Trophoblast cell (in vitro differentiated cells and primary cell): ENCODE data around the gene DDIT4L.
"Not testable (repeated sequence)": the region's sequence is repeated elsewhere in the genome, so short reads cannot be mapped to it uniquely, and the experiment has no call there.

ENCODE experiments used
- DNase-seq, 2 donors: peaks; one replicate each; pipeline ENCODE4 v3.0.0-alpha.2; 2016
- H2AFZ ChIP-seq: 2 replicates; pipeline ENCODE4 v1.6.1; 2013; ENCODE audit warnings: low read length, moderate library complexity, mild to moderate bottlenecking; ENCODE audit not compliant: insufficient read depth, poor library complexity
- H2AK5ac ChIP-seq: 2 replicates; pipeline ENCODE4 v1.6.1; 2013; ENCODE audit warnings: mild to moderate bottlenecking, low read length
- H2BK120ac ChIP-seq: 2 replicates; pipeline ENCODE4 v1.6.1; 2013; ENCODE audit warnings: low read length, mild to moderate bottlenecking, moderate library complexity; ENCODE audit not compliant: insufficient read depth, poor library complexity
- H2BK12ac ChIP-seq: 2 replicates; pipeline ENCODE4 v1.6.1; 2013; ENCODE audit warnings: mild to moderate bottlenecking, low read length, moderate library complexity
- H2BK5ac ChIP-seq: 2 replicates; pipeline ENCODE4 v1.6.1; 2013; ENCODE audit warnings: low read length, low read depth, moderate library complexity, mild to moderate bottlenecking; ENCODE audit not compliant: poor library complexity
- H3K14ac ChIP-seq: 2 replicates; pipeline ENCODE4 v1.6.1; 2013; ENCODE audit warnings: mild to moderate bottlenecking, low read length
- H3K18ac ChIP-seq: 2 replicates; pipeline ENCODE4 v1.6.1; 2013; ENCODE audit warnings: mild to moderate bottlenecking, low read length
- H3K23ac ChIP-seq: 2 replicates; pipeline ENCODE4 v1.6.1; 2013; ENCODE audit warnings: low read length
- H3K27ac ChIP-seq: 2 replicates; pipeline ENCODE4 v1.5.1; 2013; ENCODE audit warnings: low read depth, mild to moderate bottlenecking, inconsistent platforms, low read length, moderate library complexity
- H3K27me3 ChIP-seq: 2 replicates; pipeline ENCODE4 v1.6.1; 2013; ENCODE audit warnings: inconsistent platforms, mild to moderate bottlenecking, low read length, moderate library complexity; ENCODE audit not compliant: insufficient read depth
- H3K36me3 ChIP-seq, 2 experiments: 1 replicate in 1 of 2; 2 replicates in 1 of 2; pipeline ENCODE4 v1.6.1; 2013; ENCODE audit warnings: low read length in 2 of 2, mild to moderate bottlenecking in 2 of 2, moderate library complexity in 1 of 2; ENCODE audit not compliant: insufficient read depth in 2 of 2, control insufficient read depth in 1 of 2
- H3K4ac ChIP-seq: 2 replicates; pipeline ENCODE4 v1.6.1; 2013; ENCODE audit warnings: low read depth, mild to moderate bottlenecking, low read length, moderate library complexity
- H3K4me1 ChIP-seq, 2 experiments: 1 replicate in 1 of 2; 2 replicates in 1 of 2; pipeline ENCODE4 v1.6.1; 2013; ENCODE audit warnings: low read length in 2 of 2, mild to moderate bottlenecking in 2 of 2, moderate library complexity in 1 of 2; ENCODE audit not compliant: insufficient read depth in 2 of 2, control insufficient read depth in 1 of 2
- H3K4me2 ChIP-seq: 2 replicates; pipeline ENCODE4 v1.6.1; 2013; ENCODE audit warnings: inconsistent platforms, mild to moderate bottlenecking, low read length, moderate library complexity
- H3K4me3 ChIP-seq: 2 replicates; pipeline ENCODE4 v1.5.1; 2013; ENCODE audit warnings: mild to moderate bottlenecking, low read depth, low read length, inconsistent platforms
- H3K79me1 ChIP-seq: one replicate; pipeline ENCODE4 v1.6.1; 2013; ENCODE audit warnings: low read length
- H3K79me2 ChIP-seq: 2 replicates; pipeline ENCODE4 v1.6.1; 2013; ENCODE audit warnings: low read length, mild to moderate bottlenecking; ENCODE audit not compliant: control insufficient read depth, insufficient read depth, poor library complexity
- H3K9ac ChIP-seq: 2 replicates; pipeline ENCODE4 v1.6.1; 2013; ENCODE audit warnings: mild to moderate bottlenecking, low read length
- H3K9me3 ChIP-seq: 2 replicates; pipeline ENCODE4 v1.6.1; 2013; ENCODE audit warnings: low read depth, mild to moderate bottlenecking, control low read depth, inconsistent platforms, low read length; ENCODE audit not compliant: insufficient read depth
- H4K12ac ChIP-seq: 2 replicates; pipeline ENCODE4 v1.6.1; 2013; ENCODE audit warnings: low read depth, mild to moderate bottlenecking, low read length, moderate library complexity
- H4K8ac ChIP-seq: 2 replicates; pipeline ENCODE4 v1.6.1; 2013; ENCODE audit warnings: low read depth, mild to moderate bottlenecking, low read length, moderate library complexity
- H4K91ac ChIP-seq: one replicate; pipeline ENCODE4 v1.6.1; 2013; ENCODE audit warnings: low read depth, mild to moderate bottlenecking, low read length, moderate library complexity
- WGBS: extraction: QIAGEN DNeasy Blood & Tissue Kit; methylation state at CpG from one replicate; pipeline ENCODE4 v1.1.7; 2013; ENCODE audit warnings: missing lambda C conversion rate; ENCODE audit not compliant: insufficient read length, insufficient coverage; ENCODE audit errors: extremely low coverage; 5-methylcytosine and 5-hydroxymethylcytosine counted together

The DDIT4L gene

DNA sequence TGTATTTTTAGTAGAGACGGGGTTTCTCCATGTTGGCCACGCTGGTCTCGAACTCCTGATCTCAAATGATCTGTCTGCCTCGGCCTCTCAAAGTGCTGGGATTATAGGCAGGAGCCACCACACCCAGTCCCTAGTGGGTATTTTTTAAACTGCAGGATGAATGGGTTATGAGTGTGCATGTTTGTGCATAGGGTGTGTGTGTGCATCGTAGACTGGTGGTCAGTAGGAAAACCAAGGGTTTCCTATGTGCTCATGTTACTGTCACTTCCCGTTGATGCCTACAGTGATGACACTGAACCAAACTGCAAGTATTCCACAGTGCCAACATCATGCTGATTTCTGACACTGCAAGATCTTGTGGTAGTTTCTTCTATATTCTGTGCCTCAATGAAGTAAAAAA, 41.1 kb downstream of the DDIT4L start:
- Histone ChIP-seq H3K4me1 (no peaks in the 10 kb centered on the region), H3K23ac (no peak overlapping the region), H3K27me3 (no peaks in the 10 kb centered on the region), H3K18ac (no peak overlapping the region), H3K36me3 (no peaks in the 10 kb centered on the region), H4K8ac (no peak overlapping the region), H3K9me3 (no peaks in the 10 kb centered on the region), H2AFZ (no peak overlapping the region), H4K91ac (no peak overlapping the region), H3K9ac (no peak overlapping the region), H3K14ac (no peak overlapping the region), H3K4ac (no peak overlapping the region), H2BK12ac (no peak overlapping the region), H3K79me2 (no peaks in the 10 kb centered on the region), H3K4me3 (no peak overlapping the region), H3K79me1 (no peaks in the 10 kb centered on the region), H4K12ac (no peak overlapping the region), H2BK120ac (no peak overlapping the region), H3K4me2 (no peak overlapping the region), H3K27ac (no peak overlapping the region), H2AK5ac (no peak overlapping the region), H2BK5ac (no peak overlapping the region)
- WGBS, result no CpG with 5 or more reads among the region's 6 CpGs
- DNase-seq, result no peak

DNA sequence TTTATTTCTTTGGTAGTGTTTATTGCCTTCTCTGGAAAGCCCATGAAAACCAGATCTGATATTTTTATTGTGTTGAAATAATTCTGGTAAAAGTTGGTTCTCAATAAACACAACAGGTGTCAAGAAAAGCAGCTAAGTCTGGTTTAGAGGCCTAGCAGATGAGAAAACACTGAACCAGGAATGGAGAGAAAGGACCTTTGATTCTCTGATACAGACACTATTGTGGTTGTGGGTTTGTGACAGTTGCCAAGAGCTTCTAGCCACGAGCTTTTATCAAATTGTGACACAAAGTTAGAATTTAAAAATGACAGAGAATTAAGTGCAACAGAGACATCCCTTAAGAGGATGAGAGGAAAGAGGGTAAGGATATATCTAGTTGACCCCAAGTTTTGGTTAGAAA, 42.6 kb downstream of the DDIT4L start:
- H3K18ac ChIP-seq, result no peak overlapping the region
- no peak overlapping the region for H4K91ac ChIP-seq
- H2BK120ac ChIP-seq, result no peak overlapping the region
- H2AK5ac ChIP-seq, result no peak overlapping the region
- no peaks in the 10 kb centered on the region for H3K9me3 ChIP-seq
- H3K23ac ChIP-seq, result no peak overlapping the region
- H3K4me1 ChIP-seq, result no peaks in the 10 kb centered on the region
- H3K4ac ChIP-seq, result no peak overlapping the region
- no peak overlapping the region for H4K12ac ChIP-seq
- no peak overlapping the region for H3K4me3 ChIP-seq
- H2AFZ ChIP-seq, result no peak overlapping the region
- no CpG with 5 or more reads among the region's 1 CpG for whole genome bisulfite sequencing
- H3K14ac ChIP-seq, result no peak overlapping the region
- H3K79me1 ChIP-seq, result no peaks in the 10 kb centered on the region
- H2BK5ac ChIP-seq, result no peak overlapping the region
- H3K27ac ChIP-seq, result no peak overlapping the region
- no peak overlapping the region for H2BK12ac ChIP-seq
- no peaks in the 10 kb centered on the region for H3K79me2 ChIP-seq
- no peaks in the 10 kb centered on the region for H3K27me3 ChIP-seq
- H3K4me2 ChIP-seq, result no peak overlapping the region
- no peak for DNase-seq
- no peak overlapping the region for H3K9ac ChIP-seq
- H3K36me3 ChIP-seq, result no peaks in the 10 kb centered on the region
- H4K8ac ChIP-seq, result no peak overlapping the region

DNA sequence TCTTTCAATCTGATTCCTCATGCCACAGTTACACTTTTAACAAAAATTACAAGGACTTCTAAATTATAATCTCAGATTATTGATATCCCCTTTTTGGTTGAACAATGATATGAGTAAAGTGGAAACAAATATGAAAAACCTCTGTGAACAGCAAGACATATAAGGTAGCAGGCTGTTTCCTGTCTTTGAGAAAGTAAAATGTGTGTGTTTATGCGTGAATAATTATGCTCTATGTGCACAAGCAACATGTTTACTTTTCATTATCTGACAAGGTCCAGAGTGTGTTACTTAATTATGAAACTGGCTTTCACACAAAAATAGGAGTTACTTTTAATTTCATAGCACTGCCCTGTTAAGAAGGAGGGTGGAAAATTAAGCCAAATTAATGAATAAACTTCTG, 43.1 kb downstream of the DDIT4L start:
- Histone ChIP-seq H3K9me3 (no peaks in the 10 kb centered on the region), H3K23ac (no peak overlapping the region), H3K18ac (no peak overlapping the region), H2AK5ac (no peak overlapping the region), H3K36me3 (no peaks in the 10 kb centered on the region), H2BK5ac (no peak overlapping the region), H3K4ac (no peak overlapping the region), H3K14ac (no peak overlapping the region), H2AFZ (no peak overlapping the region), H3K27ac (no peak overlapping the region), H4K12ac (no peak overlapping the region), H4K91ac (no peak overlapping the region), H3K79me1 (no peaks in the 10 kb centered on the region), H3K4me1 (no peaks in the 10 kb centered on the region), H2BK120ac (no peak overlapping the region), H4K8ac (no peak overlapping the region), H3K9ac (no peak overlapping the region), H3K27me3 (no peaks in the 10 kb centered on the region), H3K4me2 (no peak overlapping the region), H3K79me2 (no peaks in the 10 kb centered on the region), H2BK12ac (no peak overlapping the region), H3K4me3 (no peak overlapping the region)
- no peak for DNase-seq
- WGBS, result no CpG with 5 or more reads among the region's 1 CpG

DNA sequence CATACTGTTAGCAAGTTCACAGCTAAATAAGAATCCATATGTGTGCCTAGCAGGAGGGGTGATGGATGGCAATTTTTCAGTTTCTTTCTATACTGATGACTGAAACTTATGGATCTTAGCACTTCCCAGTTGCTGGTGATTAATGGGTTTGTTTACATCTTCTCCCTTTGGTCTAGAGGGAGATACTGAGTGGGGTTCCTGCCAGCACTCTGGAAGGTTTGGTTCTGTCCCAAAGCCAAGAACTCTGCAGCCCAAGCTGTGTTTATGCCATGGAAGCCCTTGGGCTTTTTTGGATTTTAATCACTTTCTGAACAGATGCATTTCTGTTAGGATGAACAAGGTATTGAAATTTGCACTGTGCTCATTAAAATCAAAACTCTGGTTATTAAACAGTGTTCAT, 43.5 kb downstream of the DDIT4L start:
- Histone ChIP-seq H2BK120ac (no peak overlapping the region), H3K4ac (no peak overlapping the region), H3K36me3 (no peaks in the 10 kb centered on the region), H2BK5ac (no peak overlapping the region), H3K9me3 (no peaks in the 10 kb centered on the region), H2AK5ac (no peak overlapping the region), H3K4me3 (no peak overlapping the region), H3K79me1 (no peaks in the 10 kb centered on the region), H3K23ac (no peak overlapping the region), H2AFZ (no peak overlapping the region), H2BK12ac (no peak overlapping the region), H3K4me2 (no peak overlapping the region), H3K9ac (no peak overlapping the region), H4K8ac (no peak overlapping the region), H3K79me2 (no peaks in the 10 kb centered on the region), H3K4me1 (no peaks in the 10 kb centered on the region), H3K27me3 (no peaks in the 10 kb centered on the region), H3K27ac (no peak overlapping the region), H4K12ac (no peak overlapping the region), H3K18ac (no peak overlapping the region), H4K91ac (no peak overlapping the region), H3K14ac (no peak overlapping the region)
- DNase-seq, result no peak

DNA sequence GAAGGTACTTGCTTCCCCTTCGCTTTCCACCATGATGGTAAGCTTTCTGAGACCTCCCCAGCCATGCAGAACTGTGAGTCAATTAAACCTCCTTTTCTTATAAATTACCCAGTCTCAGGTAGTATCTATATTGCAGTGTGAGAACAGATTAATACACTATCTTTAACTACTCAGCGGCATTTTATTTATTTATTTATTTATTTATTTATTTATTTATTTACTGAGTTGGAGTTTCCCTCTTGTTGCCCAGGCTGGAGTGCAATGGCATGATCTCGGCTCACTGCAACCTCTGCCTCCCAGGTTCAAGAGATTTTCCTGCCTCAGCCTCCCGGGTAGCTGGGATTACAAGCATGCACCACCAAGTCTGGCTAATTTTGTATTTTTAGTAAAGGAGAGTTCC, 52.9 kb downstream of the DDIT4L start:
- H4K12ac ChIP-seq, H3K9ac ChIP-seq, H3K23ac ChIP-seq, H3K4me2 ChIP-seq, H3K4me3 ChIP-seq, H3K14ac ChIP-seq, H4K8ac ChIP-seq, H2BK120ac ChIP-seq, H3K36me3 ChIP-seq, H2BK12ac ChIP-seq, H3K4ac ChIP-seq, H3K79me2 ChIP-seq, H3K4me1 ChIP-seq, H4K91ac ChIP-seq, H3K79me1 ChIP-seq, H3K9me3 ChIP-seq, H2AK5ac ChIP-seq, H2BK5ac ChIP-seq, H3K27me3 ChIP-seq, H3K27ac ChIP-seq, H3K18ac ChIP-seq, DNase-seq, H2AFZ ChIP-seq: not testable (repeated sequence)
- WGBS, result no CpG with 5 or more reads among the region's 4 CpGs
